ENCODE measurements around the gene CLIC5.
A peak's percentile ranks its signal among the peaks of the same experiment; 100 is the strongest.

The CLIC5 gene

GRCh38 chr6:46015119-46015968, at the start of gene CLIC5:
Gene CLIC5 (minus strand): TSS chr6:46015860. CDS start chr6:46015542, 318 bp downstream.
- DNase-seq, result no peak

- no peak for DNase-seq
Measured at GRCh38 chr6:46062991-46063390, 47.3 kb upstream of the CLIC5 start.

GRCh38 chr6:46062312-46062711, 46.7 kb upstream of the CLIC5 start:
- no peak for DNase-seq

GRCh38 chr6:46061497-46061896, 45.8 kb upstream of the CLIC5 start:
- no peak for DNase-seq

GRCh38 chr6:46059608-46060007, 43.9 kb upstream of the CLIC5 start:
- no peak for DNase-seq

- DNase-seq, result no peak
Measured at GRCh38 chr6:46058951-46059350, 43.3 kb upstream of the CLIC5 start.

- DNase-seq, result no peak
Measured at GRCh38 chr6:46057792-46058191, 42.1 kb upstream of the CLIC5 start.

GRCh38 chr6:46056906-46057529, 41.4 kb upstream of the CLIC5 start:
- no peak for DNase-seq

GRCh38 chr6:46054516-46054915, 38.9 kb upstream of the CLIC5 start:
- DNase-seq, result no peak

GRCh38 chr6:46053039-46053933, 37.6 kb upstream of the CLIC5 start:
- DNase-seq, result no peak

GRCh38 chr6:46052479-46052878, 36.8 kb upstream of the CLIC5 start:
- DNase-seq, result no peak

- no peak for DNase-seq
Measured at GRCh38 chr6:46051962-46052361, 36.3 kb upstream of the CLIC5 start.

- DNase-seq, result no peak
Measured at GRCh38 chr6:46050845-46051405, 35.3 kb upstream of the CLIC5 start.

- DNase-seq, result no peak
Measured at GRCh38 chr6:46048646-46049297, 33.1 kb upstream of the CLIC5 start.

- no peak for DNase-seq
Measured at GRCh38 chr6:46046558-46047174, 31.0 kb upstream of the CLIC5 start.

GRCh38 chr6:46044881-46045617, 29.4 kb upstream of the CLIC5 start:
- DNase-seq, result no peak

GRCh38 chr6:46042355-46042999, 26.8 kb upstream of the CLIC5 start:
- DNase-seq, result peak; percentile 54

GRCh38 chr6:46040288-46040687, 24.6 kb upstream of the CLIC5 start:
- DNase-seq, result no peak

GRCh38 chr6:46039646-46040045, 24.0 kb upstream of the CLIC5 start:
- DNase-seq, result no peak

GRCh38 chr6:46036911-46037310, 21.3 kb upstream of the CLIC5 start:
- no peak for DNase-seq

GRCh38 chr6:46035242-46035641, 19.6 kb upstream of the CLIC5 start:
- DNase-seq, result no peak

All from hematopoietic multipotent progenitor cell treated with erythropoietin and hydrocortisone succinate and interleukin-3 and kit ligand, for 8 days (in vitro differentiated cells).